Measurements from ENCODE around the gene FTO. TPM values are rescaled to one million over a fixed set of nuclear protein-coding genes. Genes with fewer than 3 reads are reported as not detected.

The FTO gene
- total and polyA plus RNA-seq, 2 of the 8 experiments (the other 6 are each of a cell fraction or from before 2014, with no cell fraction given), result 34.5 to 59.8 TPM

DNA sequence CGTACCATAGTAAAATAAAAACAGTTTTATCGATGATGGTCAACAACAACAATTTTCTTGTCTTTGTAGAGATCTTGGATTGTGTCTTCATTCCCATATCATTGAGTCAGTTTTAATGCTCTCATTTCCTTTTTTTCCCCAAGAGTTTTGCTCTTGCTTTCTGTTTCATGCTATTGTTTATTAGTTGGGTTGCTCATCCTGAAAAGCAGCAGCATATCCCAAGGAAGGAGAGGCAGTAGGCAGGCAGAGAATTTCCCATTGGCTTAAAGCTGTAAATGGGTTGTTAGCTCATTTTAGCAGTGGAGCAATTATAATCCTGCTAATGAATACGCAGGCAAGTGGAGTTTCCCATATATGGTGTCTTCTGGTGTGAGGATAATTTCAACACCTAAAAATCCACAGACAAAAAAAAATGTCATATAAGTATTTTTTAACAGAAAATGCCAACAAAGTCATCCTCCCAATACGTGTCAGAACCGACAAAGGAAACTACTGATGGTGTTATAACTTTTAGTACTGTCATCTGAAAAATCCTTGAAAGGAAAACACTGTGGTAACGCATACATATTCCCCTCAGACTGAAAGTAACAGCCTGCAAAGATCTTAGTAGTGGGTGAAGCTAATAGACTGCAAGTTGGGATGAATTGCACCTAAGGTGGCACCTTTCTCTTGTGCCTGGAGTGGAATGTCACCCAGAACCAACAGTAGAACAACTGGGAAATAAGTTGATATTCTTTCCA lies 218.3 kb downstream of the FTO start:
- no peak for FAIRE-seq
- Histone ChIP-seq H4K5ac (ENCODE audit: insufficient read length, low read depth, low read length) (no peak overlapping the region), H3K4me2 (ENCODE audit: insufficient read depth in 1 of 2, low read depth in 2 of 2, low read length in 2 of 2) (no peak overlapping the region), H4K8ac (ENCODE audit: extremely low read depth, insufficient read depth, low read length) (no peak overlapping the region), H3K27me3 (replicated peaks in 1 of 4; ENCODE audit: control insufficient read depth in 3 of 4, extremely low read depth in 1 of 4, insufficient read depth in 3 of 4, low read length in 3 of 4) (no peaks in the 10 kb centered on the region), H3K56ac (replicated peaks; ENCODE audit: insufficient read length, low read depth, low read length) (no peak overlapping the region), H3K27ac (ENCODE audit: low read depth, low read length) (no peak overlapping the region), H4K20me1 (replicated peaks in 1 of 2; ENCODE audit: control insufficient read depth in 1 of 2, insufficient read depth in 2 of 2, low read length in 2 of 2) (no peaks in the 10 kb centered on the region), H3K18ac (ENCODE audit: extremely low read depth, low read length) (no peak overlapping the region), H3K79me1 (ENCODE audit: low read depth, low read length) (no peaks in the 10 kb centered on the region), H3K9me3 (ENCODE audit: insufficient read depth in 2 of 2, low read depth in 1 of 2, low read length in 1 of 2) (no peaks in the 10 kb centered on the region), H3K4ac (replicated peaks; ENCODE audit: insufficient read length, low read depth, low read length) (no peak overlapping the region), H3K23ac (ENCODE audit: insufficient read length) (no peak overlapping the region), H3K14ac (ENCODE audit: insufficient read length) (no peak overlapping the region), H2BK12ac (ENCODE audit: low read depth, low read length) (no peak overlapping the region), H3K79me2 (ENCODE audit: control insufficient read depth in 1 of 2, insufficient read depth in 2 of 2, low read length in 2 of 2) (no peaks in the 10 kb centered on the region), H3K9ac (replicated peaks in 1 of 4; ENCODE audit: extremely low read depth in 1 of 4, low read depth in 3 of 4, low read length in 3 of 4) (peak overlapping the region in 1 of 4 experiments; percentile 8; a peak in 1 of 7 replicates), H2BK120ac (replicated peaks; ENCODE audit: low read depth, low read length) (no peak overlapping the region), H2BK5ac (ENCODE audit: low read depth, low read length) (no peak overlapping the region), H3K23me2 (ENCODE audit: low read depth, low read length) (no peaks in the 10 kb centered on the region), H3K36me3 (ENCODE audit: control insufficient read depth in 2 of 4, insufficient read depth in 4 of 4, low read length in 3 of 4) (no peaks in the 10 kb centered on the region), H3K4me3 (ENCODE audit: extremely low read depth in 1 of 4, insufficient read depth in 2 of 4, low read depth in 3 of 4, low read length in 4 of 4) (no peak overlapping the region), H3K4me1 (replicated peaks in 1 of 4; ENCODE audit: control insufficient read depth in 3 of 4, insufficient read depth in 4 of 4, low read length in 3 of 4) (peaks cover 0 to 4% (median 0%) of the 10 kb centered on the region in 4 experiments; a peak in 1 of 7 replicates), H4K91ac (replicated peaks; ENCODE audit: insufficient read length, low read length) (no peak overlapping the region), H2BK20ac (ENCODE audit: low read length) (no peak overlapping the region), H2AK5ac (ENCODE audit: low read depth, low read length) (no peak overlapping the region), H2AFZ (ENCODE audit: low read length) (no peak overlapping the region), H2BK15ac (ENCODE audit: low read length) (no peak overlapping the region)
- CTCF ChIA-PET (ENCODE audit: partially characterized antibody), result interaction anchor here (0.7 to 1.8 kb wide), 5 partner anchors 14 to 1013 kb away, joined by 3 to 4 read pairs (median 3); no protein-coding TSS in a partner anchor
- POLR2A ChIA-PET (ENCODE audit: partially characterized antibody), result no interaction called here
- DNase-seq (ENCODE audit: low read depth in 1 of 2, low spot score in 2 of 2), result no peak
- 91% methylated on average over 6 of the region's 6 CpGs; no CpG with 5 or more reads in 1 of the 2 experiments for WGBS, 2 experiments (ENCODE audit: extremely low coverage in 1 of 2, insufficient coverage in 1 of 2, insufficient read length in 1 of 2, insufficient replicate concordance in 2 of 2, low coverage in 1 of 2, low lambda C conversion rate in 2 of 2, missing lambda C conversion rate in 1 of 2)
- TF ChIP-seq KDM1A (IDR thresholded peaks at IDR 0.05; ENCODE audit: borderline replicate concordance, low read length) (no peak), GABPA (IDR thresholded peaks at IDR 0.05; ENCODE audit: borderline replicate concordance, insufficient read depth, low read length) (no peak), SAP30 (IDR thresholded peaks at IDR 0.05; ENCODE audit: insufficient read depth, insufficient replicate concordance, low read length) (no peak), CREB1 (IDR thresholded peaks at IDR 0.05) (no peak), RBBP5 (IDR thresholded peaks at IDR 0.05; ENCODE audit: borderline replicate concordance, low read depth, low read length) (no peak), SP2 (IDR thresholded peaks at IDR 0.05; ENCODE audit: low read length) (no peak), EGR1 (IDR thresholded peaks at IDR 0.05; ENCODE audit: borderline replicate concordance, low read depth, low read length) (no peak), MAFK (IDR thresholded peaks at IDR 0.05; ENCODE audit: low read depth, low read length) (no peak), CBX8 (IDR thresholded peaks at IDR 0.05; ENCODE audit: borderline replicate concordance, low read depth, low read length) (no peak), YY1 (IDR thresholded peaks at IDR 0.05; ENCODE audit: low read depth, low read length) (no peak), CHD1 (IDR thresholded peaks at IDR 0.05; ENCODE audit: low read depth, low read length) (no peak), TEAD4 (IDR thresholded peaks at IDR 0.05; ENCODE audit: low read depth, low read length) (no peak)
- TF ChIP-seq, protein P1, sequence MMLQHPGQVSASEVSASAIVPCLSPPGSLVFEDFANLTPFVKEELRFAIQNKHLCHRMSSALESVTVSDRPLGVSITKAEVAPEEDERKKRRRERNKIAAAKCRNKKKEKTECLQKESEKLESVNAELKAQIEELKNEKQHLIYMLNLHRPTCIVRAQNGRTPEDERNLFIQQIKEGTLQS (IDR thresholded peaks at IDR 0.05; ENCODE audit: insufficient read depth, low read depth, low read length), result no peak

Measured in H1 (cell line).